ENCODE results near the gene ZNF775.

GRCh38 chr7:150402671-150403321 lies 23.7 kb downstream of the ZNF775 start:
- TF ChIP-seq CTCF (IDR thresholded peaks at IDR 0.05) (no peak), POLR2A (IDR thresholded peaks at IDR 0.05) (no peak)

Measured in lower leg skin (tissue), 3 donors.